Tibial nerve (tissue), 3 donors: ENCODE results near the gene HCK.

Source experiments
- CTCF ChIP-seq, 5 experiments: fragments of 200-600 bp in 3 of 5; fragments of 450-650 bp in 2 of 5; sonication (generic) in 3 of 5; IDR thresholded peaks; one replicate each; pipeline ENCODE4 v1.5.1; 2016 to 2019; ENCODE audit warnings: antibody characterized with exemption in 5 of 5, mild to moderate bottlenecking in 3 of 5, moderate library complexity in 2 of 5
- POLR2A ChIP-seq, 2 donors: fragments of 450-650 bp; IDR thresholded peaks; one replicate each; pipeline ENCODE4 v1.6.1; 2017; ENCODE audit warnings: antibody characterized with exemption in 2 of 2, mild to moderate bottlenecking in 2 of 2, moderate library complexity in 2 of 2

- TF ChIP-seq CTCF (IDR thresholded peaks at IDR 0.05) (no peak), POLR2A (IDR thresholded peaks at IDR 0.05) (no peak)
Observed at GRCh38 chr20:32078791-32079190, 26.7 kb downstream of the HCK start.
